Loucy (cell line): Measurements from ENCODE around the gene KRTAP3-2.

Experiments used
- H2AFZ ChIP-seq: fragments of 200-600 bp; sonication (generic); 2 replicates; pipeline ENCODE4 v1.6.0; 2016; ENCODE audit warnings: antibody characterized with exemption, mild to moderate bottlenecking, low read length, moderate library complexity
- H3F3A ChIP-seq: fragments of 200-600 bp; 2 replicates; pipeline ENCODE4 v1.6.0; 2016; ENCODE audit warnings: antibody characterized with exemption, low read depth, mild to moderate bottlenecking
- H3K27me3 ChIP-seq: fragments of 200-600 bp; sonication (generic); 2 replicates; pipeline ENCODE4 v1.6.1; 2014; ENCODE audit warnings: low read length, mild to moderate bottlenecking; ENCODE audit not compliant: insufficient read depth, poor library complexity, severe bottlenecking
- H3K36me3 ChIP-seq: fragments of 200-600 bp; sonication (generic); 2 replicates; pipeline ENCODE4 v1.6.1; 2016; ENCODE audit warnings: low read length; ENCODE audit not compliant: insufficient read depth
- H3K4me1 ChIP-seq: fragments of 200-600 bp; sonication (generic); 2 replicates; pipeline ENCODE4 v1.5.1; 2014; ENCODE audit warnings: low read length, mild to moderate bottlenecking; ENCODE audit not compliant: insufficient read depth, poor library complexity, severe bottlenecking
- H3K4me2 ChIP-seq: fragments of 200-600 bp; sonication (generic); 2 replicates; pipeline ENCODE4 v1.6.0; 2014; ENCODE audit warnings: antibody characterized with exemption, low read length, low read depth, mild to moderate bottlenecking; ENCODE audit not compliant: poor library complexity, severe bottlenecking
- H3K4me3 ChIP-seq: fragments of 200-600 bp; sonication (generic); 2 replicates; pipeline ENCODE4 v1.5.1; 2014; ENCODE audit warnings: low read length, mild to moderate bottlenecking, mixed read lengths; ENCODE audit not compliant: poor library complexity, severe bottlenecking
- H3K79me2 ChIP-seq: fragments of 200-600 bp; sonication (generic); 2 replicates; pipeline ENCODE4 v1.6.1; 2014; ENCODE audit warnings: low read length; ENCODE audit not compliant: insufficient read depth
- H3K9ac ChIP-seq: fragments of 200-600 bp; sonication (generic); 2 replicates; pipeline ENCODE4 v1.6.0; 2014; ENCODE audit warnings: mild to moderate bottlenecking, low read depth, low read length, moderate library complexity; ENCODE audit not compliant: poor library complexity, severe bottlenecking
- H3K9me2 ChIP-seq: fragments of 200-600 bp; sonication (generic); replicated peaks from 2 replicates; pipeline ENCODE4 v1.6.1; 2016; ENCODE audit warnings: low read depth, low read length, mixed read lengths
- H3K9me3 ChIP-seq: fragments of 200-600 bp; sonication (generic); 2 replicates; pipeline ENCODE4 v1.6.1; 2014; ENCODE audit warnings: mild to moderate bottlenecking, antibody characterized with exemption, low read length, low read depth; ENCODE audit not compliant: insufficient read depth
- H4K20me1 ChIP-seq: fragments of 200-600 bp; sonication (generic); 2 replicates; pipeline ENCODE4 v1.6.0; 2014; ENCODE audit warnings: antibody characterized with exemption, low read length, mild to moderate bottlenecking; ENCODE audit not compliant: insufficient read depth, poor library complexity, severe bottlenecking
- EZH2phosphoT487 ChIP-seq: fragments of 200-600 bp; IDR thresholded peaks from 2 replicates; pipeline ENCODE4 v1.6.1; 2018; ENCODE audit warnings: antibody characterized with exemption, mild to moderate bottlenecking, moderate library complexity, borderline replicate concordance
- TF ChIP-seq, protein P1 (sequence below): fragments of 200-600 bp; sonication (generic); conservative IDR thresholded peaks from 2 replicates; pipeline ENCODE4 v1.5.1; 2014; ENCODE audit warnings: mild to moderate bottlenecking, antibody characterized with exemption, low read length

The KRTAP3-2 gene

DNA sequence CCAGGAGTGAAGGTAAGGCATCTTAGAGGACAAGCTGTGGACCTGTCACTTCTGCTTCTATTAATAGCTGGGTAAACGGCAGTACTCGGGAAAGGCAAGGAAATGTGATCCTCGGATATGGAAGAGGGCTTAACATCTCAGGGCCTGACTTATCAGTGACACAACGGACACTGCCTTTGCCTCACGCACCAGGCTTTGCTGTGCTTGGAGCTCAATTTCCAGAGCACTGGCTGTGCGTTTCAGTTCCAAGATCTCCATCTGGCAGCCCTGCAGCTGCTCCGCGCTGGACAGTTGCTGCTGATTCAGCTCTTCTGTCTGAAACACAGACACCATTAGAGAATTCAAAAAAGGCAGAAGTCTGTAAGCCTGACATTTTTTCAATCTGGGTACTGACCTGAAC is 19.1 kb downstream of the KRTAP3-2 start:
- H3F3A ChIP-seq, result no peaks in the 10 kb centered on the region
- H3K79me2 ChIP-seq, result no peaks in the 10 kb centered on the region
- H4K20me1 ChIP-seq, result no peaks in the 10 kb centered on the region
- H3K4me1 ChIP-seq, result no peaks in the 10 kb centered on the region
- no peaks in the 10 kb centered on the region for H3K36me3 ChIP-seq
- TF ChIP-seq, protein P1, sequence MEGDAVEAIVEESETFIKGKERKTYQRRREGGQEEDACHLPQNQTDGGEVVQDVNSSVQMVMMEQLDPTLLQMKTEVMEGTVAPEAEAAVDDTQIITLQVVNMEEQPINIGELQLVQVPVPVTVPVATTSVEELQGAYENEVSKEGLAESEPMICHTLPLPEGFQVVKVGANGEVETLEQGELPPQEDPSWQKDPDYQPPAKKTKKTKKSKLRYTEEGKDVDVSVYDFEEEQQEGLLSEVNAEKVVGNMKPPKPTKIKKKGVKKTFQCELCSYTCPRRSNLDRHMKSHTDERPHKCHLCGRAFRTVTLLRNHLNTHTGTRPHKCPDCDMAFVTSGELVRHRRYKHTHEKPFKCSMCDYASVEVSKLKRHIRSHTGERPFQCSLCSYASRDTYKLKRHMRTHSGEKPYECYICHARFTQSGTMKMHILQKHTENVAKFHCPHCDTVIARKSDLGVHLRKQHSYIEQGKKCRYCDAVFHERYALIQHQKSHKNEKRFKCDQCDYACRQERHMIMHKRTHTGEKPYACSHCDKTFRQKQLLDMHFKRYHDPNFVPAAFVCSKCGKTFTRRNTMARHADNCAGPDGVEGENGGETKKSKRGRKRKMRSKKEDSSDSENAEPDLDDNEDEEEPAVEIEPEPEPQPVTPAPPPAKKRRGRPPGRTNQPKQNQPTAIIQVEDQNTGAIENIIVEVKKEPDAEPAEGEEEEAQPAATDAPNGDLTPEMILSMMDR, result no peak
- H3K27me3 ChIP-seq, result peaks cover 19% of the 10 kb centered on the region
- no peaks in the 10 kb centered on the region for H3K9me2 ChIP-seq
- no peak overlapping the region for H3K4me3 ChIP-seq
- H2AFZ ChIP-seq, result no peak overlapping the region
- H3K9ac ChIP-seq, result no peak overlapping the region
- H3K4me2 ChIP-seq, result no peak overlapping the region
- H3K9me3 ChIP-seq, result no peaks in the 10 kb centered on the region

DNA sequence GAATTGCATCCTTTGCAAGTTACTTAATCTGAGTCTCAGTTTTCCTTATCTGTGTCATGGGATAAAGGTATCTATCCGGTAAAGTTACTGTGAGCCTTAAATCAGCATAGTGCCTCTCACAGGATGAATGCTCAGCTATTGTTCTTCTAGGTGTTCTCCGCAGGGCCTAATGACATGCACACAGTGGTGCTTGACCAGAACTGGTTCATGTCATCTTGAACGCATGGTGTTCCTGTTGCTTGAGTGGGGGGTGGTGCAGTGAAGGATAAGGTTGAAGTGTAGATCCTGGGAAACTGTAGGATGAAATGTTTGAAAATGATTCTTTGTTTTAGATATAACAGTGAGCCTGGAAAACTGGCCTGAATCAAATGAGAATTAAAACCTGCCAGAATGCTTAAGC is 19.6 kb downstream of the KRTAP3-2 start:
- H3F3A ChIP-seq, result no peaks in the 10 kb centered on the region
- no peak overlapping the region for H2AFZ ChIP-seq
- H3K4me2 ChIP-seq, result no peak overlapping the region
- no peaks in the 10 kb centered on the region for H3K36me3 ChIP-seq
- H3K9me3 ChIP-seq, result no peaks in the 10 kb centered on the region
- no peak overlapping the region for H3K4me3 ChIP-seq
- peaks cover 19% of the 10 kb centered on the region for H3K27me3 ChIP-seq
- no peaks in the 10 kb centered on the region for H3K9me2 ChIP-seq
- no peaks in the 10 kb centered on the region for H3K79me2 ChIP-seq
- no peaks in the 10 kb centered on the region for H3K4me1 ChIP-seq
- H3K9ac ChIP-seq, result no peak overlapping the region
- no peaks in the 10 kb centered on the region for H4K20me1 ChIP-seq
- TF ChIP-seq, protein P1, result no peak
- TF ChIP-seq EZH2phosphoT487, result no peak

DNA sequence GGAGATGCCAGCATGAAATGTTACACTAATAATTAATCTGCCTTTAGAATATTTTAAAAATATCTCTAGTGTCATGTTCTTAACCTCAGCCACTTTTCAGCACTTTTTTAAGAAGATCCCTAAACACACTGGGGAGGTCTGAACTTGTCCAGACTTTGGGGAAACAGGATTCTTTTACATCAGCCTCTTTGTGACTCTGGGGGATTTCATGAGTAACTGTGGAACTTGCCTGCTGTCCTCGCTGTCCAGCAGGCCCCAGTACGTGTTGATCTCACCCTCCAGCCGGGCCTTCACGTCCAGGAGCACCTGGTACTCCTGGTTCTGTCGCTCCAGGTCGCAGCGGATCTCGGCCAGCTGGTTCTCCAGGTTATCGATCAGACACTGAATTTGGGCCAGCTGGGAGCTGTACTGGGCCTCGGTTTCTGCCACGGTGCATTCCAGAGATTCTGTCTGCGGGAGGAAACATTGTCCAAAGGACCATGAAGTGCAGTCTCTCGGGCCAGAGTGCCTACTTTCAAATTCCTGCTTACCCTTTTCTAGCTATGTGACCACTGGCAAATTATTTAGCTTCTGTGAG is 21.0 kb downstream of the KRTAP3-2 start:
- H3K27me3 ChIP-seq, result peaks cover 12% of the 10 kb centered on the region
- no peak overlapping the region for H3K9ac ChIP-seq
- no peak overlapping the region for H3K4me3 ChIP-seq
- no peaks in the 10 kb centered on the region for H3K9me3 ChIP-seq
- no peak for TF ChIP-seq EZH2phosphoT487
- TF ChIP-seq, protein P1, result no peak
- no peaks in the 10 kb centered on the region for H3K36me3 ChIP-seq
- H3K4me1 ChIP-seq, result no peaks in the 10 kb centered on the region
- no peak overlapping the region for H3K4me2 ChIP-seq
- H4K20me1 ChIP-seq, result no peaks in the 10 kb centered on the region
- H3K79me2 ChIP-seq, result no peaks in the 10 kb centered on the region
- no peak overlapping the region for H2AFZ ChIP-seq
- H3K9me2 ChIP-seq, result no peaks in the 10 kb centered on the region
- H3F3A ChIP-seq, result no peaks in the 10 kb centered on the region
